HG03108 (cell line): ENCODE measurements around the gene CACUL1.
A peak's percentile ranks its signal among the peaks of the same experiment; 100 is the strongest.

Experiments used
- ATAC-seq: cut with Tn5 transposase; IDR thresholded peaks from one replicate; pipeline ENCODE4 v1.9.1; 2021; ENCODE audit warnings: moderate library complexity; ENCODE audit not compliant: unreplicated experiment

CACUL1 gene

GRCh38 chr10:118735294-118735693 is 19.5 kb downstream of the CACUL1 start:
- ATAC-seq = no peak

DNA sequence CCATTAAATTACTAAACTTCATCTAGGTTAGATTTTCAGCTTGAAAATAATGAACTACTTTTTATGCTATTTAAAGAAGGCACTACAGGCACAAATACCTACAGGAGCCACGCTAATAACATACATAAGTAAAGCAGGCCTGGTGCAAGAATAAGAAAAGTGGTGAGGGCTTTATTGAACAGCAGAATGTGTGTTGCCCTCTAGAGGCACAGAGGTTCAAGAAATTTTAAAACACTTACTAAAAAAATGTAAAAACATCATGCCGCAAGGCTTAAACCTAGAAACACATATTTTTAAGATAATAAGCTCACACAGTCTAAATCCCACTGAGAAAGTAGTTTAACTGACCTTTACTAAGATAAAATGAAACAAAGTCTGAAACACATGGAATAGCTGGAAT is 20.3 kb downstream of the CACUL1 start:
- no peak for ATAC-seq

DNA sequence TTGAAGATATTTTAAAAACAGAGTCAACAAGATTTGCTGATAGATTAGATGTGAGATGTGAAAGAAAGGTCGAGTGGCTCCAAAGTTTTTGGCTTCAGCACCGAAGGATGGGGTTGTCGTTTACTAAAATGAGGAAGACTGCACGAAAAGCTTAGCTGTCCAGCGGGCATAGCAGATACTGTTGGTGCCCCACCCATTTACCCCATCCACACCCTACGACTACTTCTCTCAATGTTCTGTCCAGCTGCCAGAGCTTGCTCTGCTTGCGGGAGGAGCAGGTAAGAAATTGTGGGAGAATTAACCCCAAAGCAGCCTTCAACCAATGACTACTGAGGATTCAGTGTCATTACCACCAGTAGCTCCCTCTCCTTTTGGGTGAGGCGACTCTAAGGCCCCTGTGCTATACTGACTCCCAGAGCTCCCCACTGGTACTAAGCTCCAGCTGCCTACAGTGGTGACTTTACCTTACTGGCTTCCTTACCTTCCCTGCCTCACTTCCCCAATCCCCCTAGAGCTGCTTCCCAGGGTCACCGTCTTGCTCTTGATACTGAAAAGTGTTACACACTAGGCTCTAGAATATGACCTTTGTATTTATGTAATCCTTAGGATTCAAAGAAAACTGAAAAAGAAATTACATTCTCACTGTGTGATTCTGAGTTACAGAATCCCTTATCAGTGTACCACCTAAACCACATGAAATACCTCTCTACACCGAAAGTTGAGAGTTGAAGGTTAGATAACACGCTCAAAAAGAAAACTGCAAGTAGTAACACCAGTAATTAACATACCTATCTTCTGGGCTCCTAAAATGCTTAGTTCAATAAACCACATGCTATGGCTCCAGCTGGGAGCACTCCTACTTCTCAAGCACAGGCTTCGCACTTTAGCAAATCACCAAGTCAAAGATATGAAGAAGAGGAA is 22.3 kb downstream of the CACUL1 start:
- ATAC-seq = no peak

- ATAC-seq = no peak
Measured at GRCh38 chr10:118730756-118731456, 23.9 kb downstream of the CACUL1 start.

- peak; percentile 79 for ATAC-seq
Measured at GRCh38 chr10:118729641-118730258, 25.0 kb downstream of the CACUL1 start.

DNA sequence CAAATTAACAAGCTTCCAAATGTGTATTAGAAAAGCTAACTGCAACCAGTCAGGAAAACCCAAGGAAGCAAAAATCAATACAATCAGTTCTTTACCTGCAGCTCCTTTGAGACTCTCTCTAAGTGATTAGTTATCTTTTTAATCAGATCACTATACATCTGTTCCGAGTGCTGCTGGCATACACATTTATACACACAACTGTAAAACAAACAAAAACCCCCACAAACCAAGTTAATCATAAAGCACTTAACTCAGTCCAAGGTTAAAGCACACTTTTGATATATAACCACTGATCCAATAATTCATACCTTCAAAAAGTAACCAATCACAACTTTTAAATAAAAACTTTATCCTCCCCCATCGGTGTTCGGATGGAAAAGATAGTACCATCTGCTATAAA is 25.6 kb downstream of the CACUL1 start:
- no peak for ATAC-seq

GRCh38 chr10:118725886-118726500 is 28.8 kb downstream of the CACUL1 start:
- no peak for ATAC-seq

DNA sequence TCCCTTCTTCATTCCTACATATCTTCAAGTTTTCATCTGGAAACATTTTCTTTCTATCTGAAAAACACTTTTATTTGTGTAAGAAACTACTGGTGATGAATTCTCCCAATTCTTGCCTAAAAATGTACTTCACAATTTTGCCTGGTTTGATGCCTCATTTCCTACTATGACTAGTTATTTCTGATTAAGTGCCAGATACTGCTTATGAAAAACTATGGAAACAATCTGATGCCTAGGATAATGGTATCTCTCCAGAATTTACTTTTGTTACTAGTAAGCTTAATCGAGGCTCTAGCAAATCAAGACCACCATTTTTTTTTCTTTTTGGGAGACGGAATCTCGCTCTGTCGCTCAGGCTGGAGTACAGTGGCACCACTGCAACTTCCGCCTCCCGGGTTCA is 31.3 kb downstream of the CACUL1 start:
- no peak for ATAC-seq

GRCh38 chr10:118721539-118721876 is 33.3 kb downstream of the CACUL1 start:
- ATAC-seq = no peak

- no peak for ATAC-seq
Measured at GRCh38 chr10:118720685-118721538, 33.9 kb downstream of the CACUL1 start.

DNA sequence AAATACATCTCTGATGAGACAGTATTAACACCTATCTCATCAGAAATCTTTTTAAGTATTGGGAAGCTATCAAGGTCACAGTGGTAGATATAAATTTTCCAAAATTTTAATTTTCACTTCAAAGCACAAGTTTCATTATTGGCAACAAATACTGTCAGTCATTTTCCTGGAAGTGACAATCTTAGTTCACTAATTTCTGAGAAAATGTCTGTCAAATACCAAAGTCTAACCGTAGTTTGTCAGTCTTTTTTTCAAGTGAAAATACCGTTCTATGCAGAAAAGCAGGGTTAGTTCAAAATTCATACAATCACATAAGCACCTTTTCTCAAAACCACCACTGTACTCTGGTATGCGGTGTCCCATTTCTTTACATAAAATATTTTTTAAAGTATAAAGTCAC is 40.4 kb downstream of the CACUL1 start:
- ATAC-seq = no peak

DNA sequence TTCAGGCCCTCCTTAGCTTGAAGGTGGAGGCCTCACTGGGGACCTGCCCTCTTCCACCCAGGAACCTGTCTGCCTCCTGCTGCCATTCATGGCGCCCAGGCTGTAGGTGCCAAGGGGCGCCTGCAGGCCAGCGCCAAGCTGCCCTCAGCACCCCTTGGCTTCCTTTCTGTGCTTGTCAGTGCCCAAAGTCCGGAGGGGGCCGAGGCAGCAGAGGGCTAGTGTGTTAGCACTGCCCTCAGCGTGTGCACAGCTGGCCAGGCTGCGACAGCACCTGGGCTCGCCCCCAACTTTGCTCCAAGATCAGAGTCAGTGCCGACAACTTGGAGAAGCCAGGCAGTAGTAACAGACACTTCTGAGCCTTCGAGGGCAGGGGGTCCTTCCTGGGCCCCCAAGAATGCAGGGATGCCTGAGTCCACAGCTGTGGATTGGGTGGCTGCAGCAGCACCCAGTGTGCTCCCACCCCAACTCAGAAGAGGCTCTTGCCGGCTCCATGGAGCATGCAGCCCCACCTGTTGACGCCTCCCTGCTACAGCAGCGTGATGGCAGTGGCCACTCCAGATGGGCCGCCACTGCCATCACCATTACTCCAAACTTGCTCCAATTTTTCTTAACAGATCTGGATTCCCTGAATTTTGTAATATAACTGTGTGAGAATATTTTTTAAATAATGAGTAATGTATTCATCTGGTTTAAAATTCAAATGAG is 41.7 kb downstream of the CACUL1 start:
- ATAC-seq = no peak

DNA sequence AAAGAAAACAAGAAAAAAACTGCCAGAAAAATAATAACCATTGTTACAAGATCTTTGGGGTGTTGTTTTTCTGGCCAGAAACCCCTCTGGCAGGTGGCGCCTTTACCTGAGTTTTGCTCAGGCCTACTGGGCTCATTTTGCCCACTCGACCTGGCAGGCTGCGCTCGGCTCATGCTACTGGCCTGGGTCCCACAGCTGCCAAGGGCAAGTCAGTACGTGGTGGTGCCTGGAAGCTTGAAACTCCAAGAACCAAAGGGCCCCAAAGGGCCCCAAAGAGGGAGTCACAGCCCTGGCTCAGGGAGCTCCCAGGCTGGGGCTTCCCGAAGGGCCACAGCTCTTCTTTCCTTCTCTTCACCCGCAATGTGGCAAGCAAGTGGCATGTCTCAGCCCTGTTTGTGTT is 42.7 kb downstream of the CACUL1 start:
- no peak for ATAC-seq

DNA sequence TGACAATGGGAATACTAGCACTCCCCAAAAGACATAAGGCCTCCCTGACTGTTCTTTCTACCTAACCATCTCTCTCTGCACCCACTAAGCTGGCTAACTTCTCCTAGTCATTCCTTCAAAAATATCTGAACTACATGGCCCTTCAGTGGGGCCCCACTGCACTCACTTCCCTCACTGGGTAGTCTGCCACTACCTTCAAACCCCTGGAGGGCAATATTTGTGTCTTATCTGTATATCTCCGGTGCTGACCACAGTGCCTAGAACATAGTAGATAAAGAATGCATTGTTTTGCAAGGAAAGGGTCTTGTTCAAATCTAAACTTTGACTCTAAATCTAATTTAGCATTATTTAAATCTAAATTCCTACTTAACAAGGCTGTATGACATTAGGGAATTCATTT is 44.3 kb downstream of the CACUL1 start:
- ATAC-seq = no peak

DNA sequence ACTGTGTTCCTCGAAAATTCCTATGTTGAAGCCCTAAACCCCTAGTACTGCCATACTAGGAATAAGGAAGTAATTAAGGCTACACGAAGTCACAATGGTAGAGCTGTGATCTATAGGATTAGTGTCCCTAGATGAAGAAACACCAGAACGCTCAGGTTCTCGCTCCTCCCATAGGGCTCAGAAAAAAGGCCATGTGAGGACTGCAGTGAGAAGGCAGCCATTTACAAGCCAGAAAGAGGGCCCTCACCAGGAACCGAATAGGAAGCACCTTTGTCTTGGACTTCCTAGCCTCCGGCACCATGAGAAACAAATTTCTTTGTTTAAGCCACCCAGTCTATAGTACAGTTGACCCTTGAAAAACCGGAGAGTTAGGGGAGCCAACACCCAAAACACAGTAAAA is 46.2 kb downstream of the CACUL1 start:
- ATAC-seq = no peak

DNA sequence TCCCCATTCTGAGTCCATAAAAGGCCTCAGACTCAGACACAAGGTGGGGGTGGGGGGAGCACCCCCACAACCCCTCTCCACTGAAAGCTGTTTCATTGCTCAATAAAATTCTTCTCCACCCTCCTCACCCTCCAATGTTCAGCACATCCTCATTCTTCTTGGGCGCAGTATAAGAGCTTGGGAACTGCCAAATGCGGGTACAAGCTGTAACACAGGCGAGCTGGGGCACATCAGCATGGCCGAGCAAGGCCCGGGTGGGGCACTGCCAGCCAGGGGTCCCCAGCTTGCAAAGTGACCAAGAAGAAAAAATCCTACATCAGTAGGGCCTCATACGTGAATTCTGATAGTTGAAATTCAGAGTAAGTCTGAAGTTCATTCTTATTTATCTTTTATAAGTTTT is 50.1 kb downstream of the CACUL1 start:
- ATAC-seq = no peak

DNA sequence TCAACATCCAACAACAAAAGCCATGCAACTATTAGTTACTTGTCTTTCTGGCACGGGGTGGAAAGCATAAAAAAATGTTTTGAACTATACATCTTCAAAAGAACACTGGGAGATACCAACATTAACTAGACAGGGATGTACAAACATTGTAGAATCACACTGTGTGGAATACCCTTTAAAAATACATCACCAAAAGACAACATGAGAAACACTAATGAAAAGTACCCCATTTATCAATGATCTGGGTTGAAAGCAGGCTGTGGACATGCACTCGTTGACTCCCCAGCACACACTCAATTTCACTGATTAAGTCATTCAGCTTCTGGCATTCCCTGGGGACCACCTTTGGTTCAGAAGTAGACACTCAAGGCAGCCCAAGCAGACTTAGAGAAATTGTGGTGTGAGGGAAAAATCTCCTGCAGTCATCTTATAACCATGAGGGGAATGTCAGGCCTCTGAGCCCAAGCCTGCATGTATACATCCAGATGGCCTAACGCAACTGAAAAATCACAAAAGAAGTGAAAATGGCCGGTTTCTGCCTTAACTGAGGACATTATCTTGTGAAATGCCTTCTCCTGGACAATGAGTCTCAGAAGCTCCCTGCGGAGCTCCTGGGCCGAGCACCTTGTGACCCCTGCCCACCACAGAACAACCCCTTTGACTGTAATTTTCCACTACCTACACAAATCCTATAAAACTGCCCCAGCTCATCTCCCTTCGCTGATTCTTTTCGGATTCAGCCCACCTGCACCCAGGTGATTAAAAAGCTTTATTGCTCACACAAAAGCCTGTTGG is 53.0 kb downstream of the CACUL1 start:
- ATAC-seq = no peak

DNA sequence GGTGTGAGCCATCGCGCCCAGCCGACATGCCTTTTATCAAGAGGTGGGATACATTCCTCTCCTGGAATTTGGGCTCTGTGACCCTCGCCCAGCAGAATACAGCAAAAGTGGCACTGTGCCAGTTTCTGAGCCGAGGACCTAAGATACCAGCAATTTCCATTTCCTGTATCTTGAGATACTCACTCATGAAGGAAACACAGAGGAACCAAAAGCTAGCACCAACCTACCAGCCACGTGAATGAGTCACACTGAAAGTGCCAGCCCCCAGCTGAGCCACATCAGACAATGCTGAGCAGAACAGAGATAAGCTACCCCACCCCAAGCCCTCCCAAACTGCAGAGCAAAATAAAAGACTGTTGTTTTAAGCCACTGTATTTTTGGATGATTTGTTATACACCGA is 56.3 kb downstream of the CACUL1 start:
- peak; percentile 99 for ATAC-seq

- ATAC-seq = no peak
Measured at GRCh38 chr10:118694848-118695247, 59.9 kb downstream of the CACUL1 start.
